Measurements from ENCODE around the gene ASB1.

DNA sequence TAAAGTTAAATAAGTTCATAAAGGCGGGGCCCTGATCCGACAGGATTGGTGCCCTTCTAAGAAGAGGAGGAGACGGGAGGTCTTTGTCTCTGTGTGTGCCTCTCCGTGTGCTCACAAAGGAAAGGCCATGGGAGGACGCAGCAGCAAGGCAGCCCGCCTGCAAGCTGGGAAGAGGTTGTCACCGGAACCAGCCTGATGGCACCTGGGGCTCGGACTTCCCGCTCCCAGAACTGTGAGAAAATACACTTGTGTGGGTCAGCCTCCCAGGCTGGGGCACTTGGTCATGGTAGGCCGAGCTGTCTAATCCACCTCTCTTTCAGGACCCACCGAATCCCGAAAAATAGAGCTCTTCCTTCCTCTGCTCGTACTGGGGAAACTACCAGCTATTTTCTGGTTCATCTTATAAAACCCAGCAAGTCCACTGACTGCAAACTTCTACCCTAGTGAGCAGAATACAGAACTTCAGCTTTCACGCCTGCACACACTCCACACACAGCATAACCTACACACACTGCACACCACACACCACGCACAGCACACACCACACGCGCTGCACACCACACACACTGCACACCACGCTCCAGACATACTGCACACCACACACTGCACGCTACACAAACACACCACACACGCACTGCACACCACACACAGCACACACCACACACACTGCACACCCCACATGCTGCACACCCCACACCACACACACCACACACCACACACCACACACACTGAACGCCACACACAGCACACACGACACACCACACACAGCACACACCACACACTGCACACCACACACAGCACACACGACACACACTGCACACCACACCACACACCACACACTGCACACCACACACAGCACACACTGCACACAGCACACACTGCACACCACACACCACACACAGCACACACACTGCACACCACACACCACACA lies 58.1 kb downstream of the ASB1 start:
- TF ChIP-seq, protein P1, sequence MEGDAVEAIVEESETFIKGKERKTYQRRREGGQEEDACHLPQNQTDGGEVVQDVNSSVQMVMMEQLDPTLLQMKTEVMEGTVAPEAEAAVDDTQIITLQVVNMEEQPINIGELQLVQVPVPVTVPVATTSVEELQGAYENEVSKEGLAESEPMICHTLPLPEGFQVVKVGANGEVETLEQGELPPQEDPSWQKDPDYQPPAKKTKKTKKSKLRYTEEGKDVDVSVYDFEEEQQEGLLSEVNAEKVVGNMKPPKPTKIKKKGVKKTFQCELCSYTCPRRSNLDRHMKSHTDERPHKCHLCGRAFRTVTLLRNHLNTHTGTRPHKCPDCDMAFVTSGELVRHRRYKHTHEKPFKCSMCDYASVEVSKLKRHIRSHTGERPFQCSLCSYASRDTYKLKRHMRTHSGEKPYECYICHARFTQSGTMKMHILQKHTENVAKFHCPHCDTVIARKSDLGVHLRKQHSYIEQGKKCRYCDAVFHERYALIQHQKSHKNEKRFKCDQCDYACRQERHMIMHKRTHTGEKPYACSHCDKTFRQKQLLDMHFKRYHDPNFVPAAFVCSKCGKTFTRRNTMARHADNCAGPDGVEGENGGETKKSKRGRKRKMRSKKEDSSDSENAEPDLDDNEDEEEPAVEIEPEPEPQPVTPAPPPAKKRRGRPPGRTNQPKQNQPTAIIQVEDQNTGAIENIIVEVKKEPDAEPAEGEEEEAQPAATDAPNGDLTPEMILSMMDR (IDR thresholded peaks at IDR 0.05; ENCODE audit: low read length), result no peak
- TF ChIP-seq EZH2phosphoT487 (IDR thresholded peaks at IDR 0.05; ENCODE audit: low read length), result no peak

Measured in MM.1S (cell line).